ENCODE measurements around the gene PREX1.

PREX1 gene

GRCh38 chr20:48752963-48753362 lies 74.8 kb downstream of the PREX1 start:
- no peak overlapping the region for H3K27ac ChIP-seq
- TF ChIP-seq, protein P1, sequence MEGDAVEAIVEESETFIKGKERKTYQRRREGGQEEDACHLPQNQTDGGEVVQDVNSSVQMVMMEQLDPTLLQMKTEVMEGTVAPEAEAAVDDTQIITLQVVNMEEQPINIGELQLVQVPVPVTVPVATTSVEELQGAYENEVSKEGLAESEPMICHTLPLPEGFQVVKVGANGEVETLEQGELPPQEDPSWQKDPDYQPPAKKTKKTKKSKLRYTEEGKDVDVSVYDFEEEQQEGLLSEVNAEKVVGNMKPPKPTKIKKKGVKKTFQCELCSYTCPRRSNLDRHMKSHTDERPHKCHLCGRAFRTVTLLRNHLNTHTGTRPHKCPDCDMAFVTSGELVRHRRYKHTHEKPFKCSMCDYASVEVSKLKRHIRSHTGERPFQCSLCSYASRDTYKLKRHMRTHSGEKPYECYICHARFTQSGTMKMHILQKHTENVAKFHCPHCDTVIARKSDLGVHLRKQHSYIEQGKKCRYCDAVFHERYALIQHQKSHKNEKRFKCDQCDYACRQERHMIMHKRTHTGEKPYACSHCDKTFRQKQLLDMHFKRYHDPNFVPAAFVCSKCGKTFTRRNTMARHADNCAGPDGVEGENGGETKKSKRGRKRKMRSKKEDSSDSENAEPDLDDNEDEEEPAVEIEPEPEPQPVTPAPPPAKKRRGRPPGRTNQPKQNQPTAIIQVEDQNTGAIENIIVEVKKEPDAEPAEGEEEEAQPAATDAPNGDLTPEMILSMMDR (conservative IDR thresholded peaks at IDR 0.05; ENCODE audit: low read depth), result no peak
- CTCF ChIA-PET, result interaction anchor here (0.6 kb wide), 2 partner anchors 168 to 1011 kb away, joined by 3 to 6 read pairs; partner anchors contain the start of gene ARFGEF2
- POLR2A ChIA-PET (ENCODE audit: low non-redundant PET), result no interaction called here
- no peak for DNase-seq (ENCODE audit: low spot score)

- ChIA-PET CTCF (interaction anchor here (0.6 to 1.2 kb wide), 3 partner anchors 27 to 153 kb away, joined by 3 to 4 read pairs (median 3); no protein-coding TSS in a partner anchor), POLR2A (ENCODE audit: low non-redundant PET) (no interaction called here)
- H3K27ac ChIP-seq, result no peak overlapping the region
- TF ChIP-seq, protein P1 (conservative IDR thresholded peaks at IDR 0.05; ENCODE audit: low read depth), result no peak
- DNase-seq (ENCODE audit: low spot score), result no peak
Observed at GRCh38 chr20:48751871-48752270, 75.9 kb downstream of the PREX1 start.

- POLR2A ChIA-PET (ENCODE audit: low non-redundant PET), result no interaction called here
- TF ChIP-seq, protein P1 (conservative IDR thresholded peaks at IDR 0.05; ENCODE audit: low read depth), result no peak
- DNase-seq (ENCODE audit: low spot score), result no peak
- no peak overlapping the region for H3K27ac ChIP-seq
- CTCF ChIA-PET, result interaction anchor here (1.2 kb wide), 1 partner anchor 94 kb away, joined by 4 read pairs; no protein-coding TSS in a partner anchor
Observed at GRCh38 chr20:48750941-48751635, 76.7 kb downstream of the PREX1 start.

GRCh38 chr20:48750376-48750775 lies 77.4 kb downstream of the PREX1 start:
- CTCF ChIA-PET, result interaction anchor here (0.7 kb wide), 1 partner anchor 14 kb away, joined by 9 read pairs; no protein-coding TSS in a partner anchor
- DNase-seq (ENCODE audit: low spot score), result no peak
- TF ChIP-seq, protein P1 (conservative IDR thresholded peaks at IDR 0.05; ENCODE audit: low read depth), result no peak
- no peak overlapping the region for H3K27ac ChIP-seq
- POLR2A ChIA-PET (ENCODE audit: low non-redundant PET), result no interaction called here

- no peak for DNase-seq (ENCODE audit: low spot score)
- TF ChIP-seq, protein P1 (conservative IDR thresholded peaks at IDR 0.05; ENCODE audit: low read depth), result no peak
- ChIA-PET POLR2A (ENCODE audit: low non-redundant PET) (interaction anchor here (0.7 kb wide), 1 partner anchor 81 kb away, joined by 3 read pairs; no protein-coding TSS in a partner anchor), CTCF (interaction anchor here (0.7 kb wide), 1 partner anchor 15 kb away, joined by 9 read pairs; no protein-coding TSS in a partner anchor)
- H3K27ac ChIP-seq, result no peak overlapping the region
Observed at GRCh38 chr20:48749437-48749836, 78.4 kb downstream of the PREX1 start.

- TF ChIP-seq, protein P1 (conservative IDR thresholded peaks at IDR 0.05; ENCODE audit: low read depth), result no peak
- no peak for DNase-seq (ENCODE audit: low spot score)
- CTCF ChIA-PET, result interaction anchor here (0.6 kb wide), 1 partner anchor 482 kb away, joined by 3 read pairs; no protein-coding TSS in a partner anchor
- no peak overlapping the region for H3K27ac ChIP-seq
- POLR2A ChIA-PET (ENCODE audit: low non-redundant PET), result no interaction called here
Observed at GRCh38 chr20:48748556-48748955, 79.2 kb downstream of the PREX1 start.
